Astrocyte (in vitro differentiated cells and primary cell): Measurements from ENCODE around the gene NRARP.

Source experiments
- EZH2 ChIP-seq: IDR thresholded peaks from 2 replicates; pipeline ENCODE4 v1.6.1; 2012; ENCODE audit warnings: mild to moderate bottlenecking, low read length, inconsistent platforms; ENCODE audit not compliant: insufficient read depth
- TF ChIP-seq, protein P1 (sequence below): IDR thresholded peaks from 2 replicates; pipeline ENCODE4 v1.5.1; 2011; ENCODE audit warnings: low read depth, mild to moderate bottlenecking, inconsistent platforms, low read length, moderate library complexity; ENCODE audit not compliant: insufficient read depth

DNA sequence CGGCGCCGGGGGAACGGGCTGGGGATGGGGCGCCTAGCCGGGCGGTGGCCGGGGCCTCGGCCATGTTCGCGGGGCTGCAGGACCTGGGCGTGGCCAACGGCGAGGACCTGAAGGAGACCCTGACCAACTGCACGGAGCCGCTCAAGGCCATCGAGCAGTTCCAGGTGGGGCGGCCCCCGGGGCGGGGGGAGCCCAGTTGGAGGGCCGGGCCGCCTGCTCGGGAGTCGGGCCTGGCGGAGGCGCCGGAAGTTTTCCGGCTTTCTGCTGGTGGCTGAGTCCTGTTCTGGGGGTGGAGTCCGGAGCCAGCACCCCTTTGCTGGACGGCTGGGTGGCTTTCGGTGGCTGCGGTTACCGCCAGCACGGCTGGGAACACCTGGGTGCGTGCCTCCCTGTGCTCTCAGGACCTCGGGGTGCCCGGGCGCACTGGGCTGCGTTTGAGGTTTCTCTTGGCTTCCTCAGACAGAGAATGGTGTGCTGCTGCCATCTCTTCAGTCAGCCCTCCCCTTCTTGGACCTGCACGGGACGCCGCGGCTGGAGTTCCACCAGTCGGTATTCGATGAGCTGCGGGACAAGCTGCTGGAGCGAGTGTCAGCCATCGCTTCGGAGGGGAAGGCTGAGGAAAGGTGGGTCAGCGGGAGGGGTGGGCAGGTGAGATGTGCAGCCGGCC, 46.5 kb downstream of the NRARP start:
- TF ChIP-seq, protein P1, sequence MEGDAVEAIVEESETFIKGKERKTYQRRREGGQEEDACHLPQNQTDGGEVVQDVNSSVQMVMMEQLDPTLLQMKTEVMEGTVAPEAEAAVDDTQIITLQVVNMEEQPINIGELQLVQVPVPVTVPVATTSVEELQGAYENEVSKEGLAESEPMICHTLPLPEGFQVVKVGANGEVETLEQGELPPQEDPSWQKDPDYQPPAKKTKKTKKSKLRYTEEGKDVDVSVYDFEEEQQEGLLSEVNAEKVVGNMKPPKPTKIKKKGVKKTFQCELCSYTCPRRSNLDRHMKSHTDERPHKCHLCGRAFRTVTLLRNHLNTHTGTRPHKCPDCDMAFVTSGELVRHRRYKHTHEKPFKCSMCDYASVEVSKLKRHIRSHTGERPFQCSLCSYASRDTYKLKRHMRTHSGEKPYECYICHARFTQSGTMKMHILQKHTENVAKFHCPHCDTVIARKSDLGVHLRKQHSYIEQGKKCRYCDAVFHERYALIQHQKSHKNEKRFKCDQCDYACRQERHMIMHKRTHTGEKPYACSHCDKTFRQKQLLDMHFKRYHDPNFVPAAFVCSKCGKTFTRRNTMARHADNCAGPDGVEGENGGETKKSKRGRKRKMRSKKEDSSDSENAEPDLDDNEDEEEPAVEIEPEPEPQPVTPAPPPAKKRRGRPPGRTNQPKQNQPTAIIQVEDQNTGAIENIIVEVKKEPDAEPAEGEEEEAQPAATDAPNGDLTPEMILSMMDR: no peak
- TF ChIP-seq EZH2: no peak
